Neural crest cell (in vitro differentiated cells): ENCODE data around the gene CEP350. TPM values are rescaled to one million over a fixed set of nuclear protein-coding genes. Genes with fewer than 3 reads are reported as not detected.

Experiments
- DNase-seq: peaks from one replicate; pipeline ENCODE4 v3.0.0; 2021; ENCODE audit warnings: low read depth, mixed read lengths, low spot score
- H3K27ac Mint-ChIP-seq: one replicate; pipeline ENCODE4 v1.8.0; 2021; ENCODE audit warnings: mild to moderate bottlenecking, mixed read lengths; ENCODE audit not compliant: unreplicated experiment
- H3K27me3 Mint-ChIP-seq: 2 replicates; pipeline ENCODE4 v1.8.0; 2021; ENCODE audit warnings: low read depth, mild to moderate bottlenecking, mixed read lengths
- H3K36me3 Mint-ChIP-seq: 2 replicates; pipeline ENCODE4 v1.8.0; 2021; ENCODE audit warnings: low read depth, mild to moderate bottlenecking, mixed read lengths
- H3K4me1 Mint-ChIP-seq: 2 replicates; pipeline ENCODE4 v1.8.0; 2021; ENCODE audit warnings: mixed read lengths
- H3K4me3 Mint-ChIP-seq: one replicate; pipeline ENCODE4 v1.8.0; 2021; ENCODE audit warnings: mild to moderate bottlenecking, mixed read lengths
- H3K9me3 Mint-ChIP-seq: 2 replicates; pipeline ENCODE4 v1.8.0; 2021; ENCODE audit warnings: mixed read lengths
- CTCF ChIP-seq: fragments of 200-600 bp; sonication (generic); conservative IDR thresholded peaks from 2 replicates; pipeline ENCODE4 v1.5.0; 2021; ENCODE audit warnings: antibody characterized with exemption, mild to moderate bottlenecking
- total RNA-seq: library from RNA; stranded (reverse); gene quantifications from 2 replicates; pipeline ENCODE4 v1.2.1, GENCODE V29; 2021

The CEP350 gene
- total RNA-seq, 1 donor from 2014 or later = 44.8 TPM

GRCh38 chr1:180103819-180104218 lies 149.2 kb downstream of the CEP350 start:
- H3K27ac Mint-ChIP-seq = no peak overlapping the region
- TF ChIP-seq CTCF = no peak
- H3K4me3 Mint-ChIP-seq = no peak overlapping the region
- H3K4me1 Mint-ChIP-seq = no peaks in the 10 kb centered on the region
- H3K36me3 Mint-ChIP-seq = peaks cover 13% of the 10 kb centered on the region
- H3K27me3 Mint-ChIP-seq = no peaks in the 10 kb centered on the region
- no peak for DNase-seq
- H3K9me3 Mint-ChIP-seq = no peaks in the 10 kb centered on the region

- Mint-ChIP-seq H3K4me1 (no peaks in the 10 kb centered on the region), H3K27me3 (no peaks in the 10 kb centered on the region), H3K27ac (no peak overlapping the region), H3K4me3 (no peak overlapping the region), H3K36me3 (peaks cover 12% of the 10 kb centered on the region), H3K9me3 (no peaks in the 10 kb centered on the region)
- no peak for DNase-seq
- TF ChIP-seq CTCF = no peak
Observed at GRCh38 chr1:180112091-180112490, 157.5 kb downstream of the CEP350 start.

GRCh38 chr1:180112984-180113647 lies 158.5 kb downstream of the CEP350 start:
- no peak for DNase-seq
- no peak for TF ChIP-seq CTCF
- no peak overlapping the region for H3K4me3 Mint-ChIP-seq

GRCh38 chr1:180114396-180114945 lies 159.9 kb downstream of the CEP350 start:
- Mint-ChIP-seq H3K27ac (no peak overlapping the region), H3K9me3 (no peaks in the 10 kb centered on the region), H3K36me3 (peaks cover 14% of the 10 kb centered on the region), H3K27me3 (no peaks in the 10 kb centered on the region), H3K4me1 (no peaks in the 10 kb centered on the region), H3K4me3 (no peak overlapping the region)
- no peak for TF ChIP-seq CTCF
- no peak for DNase-seq

More at GRCh38 chr1:180112984-180113647, 158.5 kb downstream of the CEP350 start:
- no peaks in the 10 kb centered on the region for H3K9me3 Mint-ChIP-seq
- H3K4me1 Mint-ChIP-seq = no peaks in the 10 kb centered on the region
- no peaks in the 10 kb centered on the region for H3K27me3 Mint-ChIP-seq
- H3K27ac Mint-ChIP-seq = no peak overlapping the region
- H3K36me3 Mint-ChIP-seq = peaks cover 14% of the 10 kb centered on the region

- Mint-ChIP-seq H3K9me3 (no peaks in the 10 kb centered on the region), H3K4me3 (no peak overlapping the region), H3K4me1 (no peaks in the 10 kb centered on the region), H3K27me3 (no peaks in the 10 kb centered on the region), H3K36me3 (peaks cover 6% of the 10 kb centered on the region), H3K27ac (no peak overlapping the region)
- no peak for DNase-seq
- TF ChIP-seq CTCF = no peak
Observed at GRCh38 chr1:180116964-180117763, 162.6 kb downstream of the CEP350 start.
